ENCODE results near the gene VPS37B.

The VPS37B gene

DNA sequence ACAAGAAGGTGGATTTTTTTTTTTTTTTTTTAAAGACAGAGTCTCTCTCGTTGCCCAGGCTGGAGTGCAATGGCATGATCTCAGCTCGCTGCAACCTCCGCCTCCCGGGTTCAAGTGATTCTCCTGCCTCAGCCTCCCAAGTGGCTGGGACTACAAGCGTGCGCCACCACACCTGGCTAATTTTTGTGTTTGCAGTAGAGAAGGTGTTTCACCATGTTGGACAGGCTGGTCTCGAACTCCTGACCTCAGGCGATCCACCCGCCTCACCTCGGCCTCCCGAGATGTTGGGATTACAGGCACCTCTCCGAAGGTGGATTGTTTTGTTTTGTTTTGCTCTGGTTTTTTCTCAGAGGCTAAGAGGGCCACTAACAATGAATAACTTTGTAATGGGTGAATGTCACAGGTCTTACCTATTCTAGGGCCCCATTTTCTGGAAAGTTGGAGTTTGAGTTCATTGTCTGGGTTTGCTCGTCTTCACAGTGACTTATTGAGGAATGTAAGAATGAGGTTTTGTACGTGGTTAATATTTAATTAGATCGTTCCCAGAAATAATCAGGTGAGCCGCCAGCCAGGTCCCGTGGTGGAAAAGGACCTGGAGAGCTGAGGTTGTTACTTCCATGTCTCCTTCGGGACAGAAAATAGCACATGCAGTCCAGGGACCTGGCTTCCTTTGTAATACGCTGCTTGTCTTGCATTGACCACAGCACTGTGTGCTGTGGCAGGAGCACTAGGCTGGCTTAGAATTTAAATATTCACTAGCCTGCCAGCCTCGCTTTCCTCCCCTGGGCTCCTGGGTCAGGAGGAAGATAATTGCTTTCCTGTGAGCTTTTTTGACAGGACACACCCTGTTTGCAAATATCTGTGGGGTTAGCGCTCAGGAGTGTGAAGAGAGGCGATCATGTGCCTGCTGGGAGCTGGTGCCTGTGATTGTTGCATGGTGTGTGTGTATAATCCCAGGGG lies 58.3 kb downstream of the VPS37B start:
- DNase-seq, result peak in 1 of 2 experiments; percentile 58

DNA sequence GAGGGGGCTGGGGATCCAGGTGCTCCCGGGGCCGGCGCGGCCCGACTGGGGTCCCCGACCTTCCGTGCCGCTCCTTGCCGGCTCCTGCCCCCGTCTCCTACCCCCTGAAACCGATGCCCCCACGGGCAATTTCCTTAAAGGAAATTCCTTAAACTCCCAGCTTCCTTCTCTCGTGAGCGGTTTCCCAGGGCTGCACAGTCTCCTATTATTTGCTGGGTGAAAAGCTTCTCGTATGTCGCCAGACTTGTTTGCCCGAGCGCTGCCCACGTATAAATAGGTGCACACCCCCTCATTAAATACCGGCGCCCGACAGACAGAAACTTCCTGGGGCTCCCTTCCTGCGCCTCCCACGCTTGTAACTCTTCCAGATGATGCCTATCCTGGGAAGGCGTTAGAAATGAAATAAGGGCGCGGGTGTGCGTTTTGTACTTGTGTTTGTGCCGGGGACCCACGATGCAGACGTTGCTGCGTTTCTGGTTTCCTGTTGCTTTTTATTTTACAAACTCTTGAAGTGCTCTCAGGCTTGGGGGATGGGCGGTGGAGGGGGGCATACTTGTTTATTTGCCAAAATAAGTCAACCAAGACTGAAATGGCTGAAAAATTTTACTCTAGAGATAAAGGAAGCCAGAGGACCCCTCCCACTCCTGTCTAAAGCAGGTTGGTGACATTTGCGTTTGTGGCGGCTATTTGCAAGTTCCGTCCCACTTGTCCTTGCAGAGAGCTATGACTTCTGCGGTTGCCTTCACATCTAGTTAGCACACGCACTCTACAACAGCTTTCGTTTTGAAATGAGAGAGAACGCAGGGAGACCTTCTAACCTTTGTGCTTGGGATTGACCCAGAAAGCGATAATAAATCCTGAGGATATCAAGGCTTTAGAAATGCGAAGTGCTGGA lies 59.6 kb downstream of the VPS37B start:
- DNase-seq, result no peak

GRCh38 chr12:122835750-122836026 lies 60.2 kb downstream of the VPS37B start:
- peak in 1 of 2 experiments; percentile 34 for DNase-seq

DNA sequence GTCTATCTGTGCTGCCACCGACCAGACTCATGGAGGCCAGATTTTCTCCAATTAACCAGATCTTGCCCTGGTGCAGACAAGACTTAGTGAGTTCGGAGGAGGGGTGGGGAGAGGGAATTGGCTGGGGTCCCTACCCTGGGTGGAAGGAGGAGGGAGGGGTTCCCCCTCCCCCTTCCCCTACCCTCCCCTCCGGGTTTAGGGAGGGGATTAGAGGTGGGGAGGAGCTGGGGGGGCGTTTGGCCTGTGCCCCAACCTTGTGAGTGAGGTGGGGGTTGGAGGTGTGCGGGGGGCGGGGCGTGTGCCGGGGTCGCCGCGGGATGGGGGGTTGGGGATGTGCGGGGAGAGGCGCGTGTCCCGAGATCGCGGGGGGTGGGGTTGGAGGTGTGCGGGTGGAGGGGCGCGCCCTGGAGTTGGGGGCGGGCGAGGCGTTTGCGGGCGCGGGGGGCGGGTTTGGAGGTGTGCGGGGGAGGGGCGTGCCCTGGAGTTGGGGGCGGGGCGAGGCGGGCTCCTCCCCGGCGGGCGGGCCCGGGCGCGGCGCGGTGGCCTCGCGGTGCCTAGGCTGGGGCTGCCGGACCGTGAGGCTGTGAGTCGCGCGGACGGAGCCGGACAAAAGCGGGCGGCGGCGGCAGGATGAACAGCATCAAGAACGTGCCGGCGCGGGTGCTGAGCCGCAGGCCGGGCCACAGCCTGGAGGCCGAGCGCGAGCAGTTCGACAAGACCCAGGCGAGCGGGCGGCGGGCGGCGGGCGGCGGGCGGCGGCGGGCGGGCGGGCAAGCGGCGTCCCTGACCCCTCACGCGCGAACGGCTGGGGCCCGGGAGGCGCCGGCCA lies 60.8 kb downstream of the VPS37B start, which contains the start of gene HIP1R:
Gene HIP1R, plus strand, starts transcription at position 537 of the 829 bp plus-strand sequence. Its CDS starts 94 bp downstream, at position 631.
- DNase-seq, result no peak

DNA sequence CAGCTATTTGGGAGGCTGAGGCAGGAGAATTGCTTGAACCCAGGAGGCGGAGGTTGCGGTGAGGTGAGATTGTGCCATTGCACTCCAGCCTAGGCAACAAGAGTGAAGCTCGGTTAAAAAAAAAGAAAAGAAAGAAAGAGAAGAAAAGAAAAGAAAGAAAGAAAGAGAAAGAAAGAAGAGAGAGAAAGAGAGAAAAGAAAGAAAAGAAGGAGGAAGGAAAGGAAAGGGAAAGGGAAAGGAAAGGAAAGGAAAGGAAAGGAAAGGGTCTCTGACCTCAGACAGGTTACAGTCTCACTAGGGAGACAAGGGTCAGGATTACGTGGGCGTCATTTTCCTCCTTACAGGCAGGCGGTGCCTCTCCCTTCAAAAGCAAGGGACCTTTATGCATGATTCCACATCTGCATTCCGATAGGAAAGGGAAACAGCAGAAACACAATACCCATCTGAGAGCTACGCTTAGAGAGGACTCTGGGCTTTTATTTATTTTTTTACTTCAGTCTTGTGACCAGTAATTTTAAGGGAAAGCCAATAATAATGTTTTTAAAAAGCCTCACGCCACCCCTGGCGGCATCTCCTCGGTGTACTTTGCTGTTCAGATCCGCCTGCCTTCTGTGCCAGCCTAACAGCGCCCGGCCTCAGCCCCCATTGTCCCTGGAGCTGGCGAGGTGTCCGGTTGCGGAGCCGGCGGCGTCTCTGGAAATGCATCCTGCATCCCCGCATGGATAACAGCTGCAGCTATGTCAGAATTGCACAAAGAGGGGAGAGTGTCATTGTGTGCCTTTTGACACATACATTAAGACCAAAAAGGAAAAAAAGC lies 61.6 kb downstream of the VPS37B start:
- DNase-seq, result peak; percentile 57 to 73

GRCh38 chr12:122830517-122831214 lies 65.3 kb downstream of the VPS37B start:
- no peak for DNase-seq

DNA sequence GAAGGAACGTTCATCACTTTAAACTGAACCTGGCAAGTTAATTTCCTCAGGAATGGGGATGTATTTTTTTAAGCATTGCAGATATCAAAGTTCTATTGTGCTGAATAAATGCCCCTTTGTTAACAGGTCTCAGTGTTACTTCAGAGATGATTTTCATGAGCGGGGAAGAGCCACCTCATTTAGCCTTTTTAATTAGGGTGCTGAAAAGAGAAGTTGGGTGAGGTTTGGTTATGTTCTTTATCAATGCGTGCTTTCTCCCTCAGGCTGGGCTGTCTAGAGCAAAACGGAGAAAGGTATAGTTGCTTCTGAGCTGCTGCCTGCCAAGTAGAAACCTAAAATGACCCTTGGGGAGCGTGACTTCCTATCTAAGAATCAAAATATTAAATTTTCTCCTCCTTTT lies 68.7 kb downstream of the VPS37B start:
- DNase-seq, result no peak

DNA sequence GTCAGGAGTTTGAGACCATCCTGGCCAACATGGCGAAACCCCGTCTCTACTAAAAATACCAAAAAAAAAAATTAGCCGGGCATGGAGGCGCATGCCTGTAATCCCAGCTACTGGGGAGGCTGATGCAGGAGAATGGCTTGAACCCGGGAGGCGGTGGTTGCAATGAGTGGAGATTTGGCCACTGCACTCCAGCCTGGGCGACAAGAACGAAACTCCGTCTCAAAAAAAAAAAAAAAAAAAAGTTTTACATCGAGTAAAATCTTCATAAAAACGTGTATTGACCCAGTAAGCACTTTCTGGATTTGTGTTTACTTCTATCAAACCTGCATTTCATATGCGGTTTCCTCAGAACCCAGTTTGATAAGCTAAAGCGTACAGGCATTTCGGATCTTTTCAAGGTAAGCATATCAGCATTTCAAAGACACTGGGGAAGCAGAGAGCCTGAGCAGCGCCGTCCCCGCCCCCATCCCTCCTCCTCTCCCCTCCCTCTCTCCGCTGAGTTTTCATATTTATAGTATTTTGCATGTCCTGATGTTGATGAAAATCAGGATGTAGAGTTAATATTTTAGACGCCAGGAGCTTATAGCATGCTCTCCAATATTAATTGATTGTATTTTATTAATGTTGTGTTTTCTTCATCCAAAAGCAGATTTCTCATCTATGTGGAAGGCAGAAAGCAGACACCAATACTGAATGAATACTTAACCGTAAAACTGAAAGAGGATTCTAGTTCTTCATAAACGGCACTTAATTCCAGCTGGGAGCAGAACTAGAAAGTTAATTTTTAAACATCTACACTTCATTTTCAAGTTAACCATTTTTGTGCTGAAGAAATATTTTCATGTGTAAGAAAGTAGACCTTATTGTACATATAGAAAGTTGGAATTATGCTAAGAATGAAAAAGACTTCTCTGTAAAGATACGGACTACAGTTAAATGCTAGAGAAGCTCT lies 69.9 kb downstream of the VPS37B start:
- DNase-seq, result no peak

GRCh38 chr12:122823429-122823828 lies 72.5 kb downstream of the VPS37B start:
- no peak for DNase-seq

- DNase-seq, result no peak
Observed at GRCh38 chr12:122820838-122821271, 75.1 kb downstream of the VPS37B start.

- DNase-seq, result no peak
Observed at GRCh38 chr12:122820138-122820537, 75.8 kb downstream of the VPS37B start.

DNA sequence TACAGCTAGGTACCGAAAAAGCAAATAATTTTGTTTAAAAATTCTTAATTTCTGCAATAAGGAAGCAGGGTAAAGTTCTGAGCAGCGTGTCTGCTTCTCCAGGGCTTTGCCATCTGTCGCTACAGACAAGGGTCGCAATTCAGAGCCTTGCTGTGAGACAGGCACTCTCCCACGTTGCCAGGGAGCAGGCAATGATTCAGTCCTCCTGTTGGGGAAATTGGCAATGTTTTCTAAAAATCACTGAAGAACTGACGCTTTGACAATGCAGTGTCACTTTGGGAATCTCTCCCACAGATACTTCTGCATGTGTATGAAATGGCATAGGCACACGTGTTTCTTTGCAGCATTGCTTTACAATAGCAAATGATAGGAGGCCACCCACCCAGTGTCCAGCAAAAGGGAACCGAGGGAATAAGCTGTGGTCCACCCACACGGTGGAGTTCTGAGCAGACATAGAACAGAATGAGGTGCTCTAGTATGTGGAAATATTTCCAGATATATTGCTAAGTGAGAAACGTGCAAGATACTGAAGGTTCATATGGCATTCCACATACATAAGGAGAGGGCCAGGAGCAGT lies 76.6 kb downstream of the VPS37B start:
- DNase-seq, result no peak

Data from NCI-H187 (cell line).